KMS-11 (cell line): ENCODE results near the gene HOXC6.

ENCODE experiments used
- H2AFZ ChIP-seq: fragments of 200-600 bp; sonication (generic); 2 replicates; pipeline ENCODE4 v1.6.1; 2016; ENCODE audit warnings: antibody characterized with exemption, mixed run types, low read depth
- H3K27ac ChIP-seq: fragments of 200-600 bp; sonication (generic); 2 replicates; pipeline ENCODE4 v1.6.1; 2016; ENCODE audit warnings: mild to moderate bottlenecking, mixed run types
- H3K27me3 ChIP-seq: fragments of 200-600 bp; sonication (generic); 2 replicates; pipeline ENCODE4 v1.6.1; 2017; ENCODE audit warnings: mild to moderate bottlenecking, low read depth, mixed run types, moderate library complexity; ENCODE audit not compliant: insufficient read depth
- H3K36me3 ChIP-seq: fragments of 200-600 bp; sonication (generic); 2 replicates; pipeline ENCODE4 v1.6.1; 2017; ENCODE audit warnings: mild to moderate bottlenecking, mixed run types; ENCODE audit not compliant: insufficient read depth
- H3K4me1 ChIP-seq: fragments of 200-600 bp; sonication (generic); 2 replicates; pipeline ENCODE4 v1.6.1; 2016; ENCODE audit warnings: mild to moderate bottlenecking, low read depth, mixed run types; ENCODE audit not compliant: poor library complexity, severe bottlenecking
- H3K4me2 ChIP-seq: fragments of 200-600 bp; sonication (generic); 2 replicates; pipeline ENCODE4 v1.7.0; 2016; ENCODE audit warnings: mild to moderate bottlenecking, mixed run types
- H3K4me3 ChIP-seq: fragments of 200-600 bp; sonication (generic); IDR thresholded peaks from 2 replicates; pipeline ENCODE4 v1.6.1; 2017; ENCODE audit warnings: low read depth, low read length, mixed read lengths; ENCODE audit not compliant: insufficient read depth
- H3K79me2 ChIP-seq: fragments of 200-600 bp; sonication (generic); 2 replicates; pipeline ENCODE4 v1.6.1; 2016; ENCODE audit warnings: low read depth, mixed run types; ENCODE audit not compliant: insufficient read depth
- H3K9ac ChIP-seq: fragments of 200-600 bp; sonication (generic); 2 replicates; pipeline ENCODE4 v1.6.1; 2016; ENCODE audit warnings: mild to moderate bottlenecking, mixed run types
- H4K20me1 ChIP-seq: fragments of 200-600 bp; sonication (generic); 2 replicates; pipeline ENCODE4 v1.6.1; 2016; ENCODE audit warnings: mild to moderate bottlenecking, mixed run types; ENCODE audit not compliant: insufficient read depth
- CTCF ChIP-seq: fragments of 200-600 bp; sonication (generic); conservative IDR thresholded peaks from 2 replicates; pipeline ENCODE4 v1.6.1; 2017; ENCODE audit warnings: low read depth, mild to moderate bottlenecking, antibody characterized with exemption, low read length, moderate library complexity, mixed read lengths

The HOXC6 gene

GRCh38 chr12:54016051-54016450 is 12.2 kb upstream of the HOXC6 start:
- TF ChIP-seq CTCF: no peak
- Histone ChIP-seq H3K4me3 (no peak overlapping the region), H4K20me1 (no peaks in the 10 kb centered on the region), H3K4me2 (no peak overlapping the region), H3K27me3 (peaks cover 85% of the 10 kb centered on the region), H2AFZ (no peak overlapping the region), H3K79me2 (no peaks in the 10 kb centered on the region), H3K36me3 (no peaks in the 10 kb centered on the region), H3K4me1 (peaks cover 23% of the 10 kb centered on the region), H3K27ac (no peak overlapping the region), H3K9ac (no peak overlapping the region)

DNA sequence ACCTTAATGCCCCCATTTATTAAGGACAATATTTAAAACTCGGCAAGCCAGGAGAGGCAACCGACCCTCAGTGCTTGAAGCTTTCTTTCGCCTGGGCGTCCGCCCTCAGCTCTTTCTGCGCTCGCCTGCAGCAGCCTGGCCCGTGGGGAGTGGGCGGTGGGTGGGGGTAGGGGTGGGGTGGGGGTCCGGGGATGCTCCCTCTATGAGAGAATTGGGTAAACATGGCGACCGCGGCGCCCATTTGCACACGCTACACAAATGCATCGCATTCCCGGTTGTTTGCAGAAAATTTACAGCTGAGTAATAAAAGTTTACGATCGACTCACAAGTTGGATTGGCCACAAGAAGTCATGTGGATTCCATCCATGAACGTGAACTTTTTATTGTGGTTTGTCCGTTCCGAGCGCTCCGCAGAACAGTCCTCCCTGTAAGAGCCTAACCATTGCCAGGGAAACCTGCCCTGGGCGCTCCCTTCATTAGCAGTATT is 11.7 kb upstream of the HOXC6 start:
- Histone ChIP-seq H3K4me1 (peaks cover 18% of the 10 kb centered on the region), H3K4me3 (no peak overlapping the region), H3K9ac (no peak overlapping the region), H3K27ac (no peak overlapping the region), H4K20me1 (no peaks in the 10 kb centered on the region), H3K27me3 (peaks cover 85% of the 10 kb centered on the region), H3K4me2 (no peak overlapping the region), H3K36me3 (no peaks in the 10 kb centered on the region), H2AFZ (no peak overlapping the region), H3K79me2 (no peaks in the 10 kb centered on the region)
- TF ChIP-seq CTCF: no peak

DNA sequence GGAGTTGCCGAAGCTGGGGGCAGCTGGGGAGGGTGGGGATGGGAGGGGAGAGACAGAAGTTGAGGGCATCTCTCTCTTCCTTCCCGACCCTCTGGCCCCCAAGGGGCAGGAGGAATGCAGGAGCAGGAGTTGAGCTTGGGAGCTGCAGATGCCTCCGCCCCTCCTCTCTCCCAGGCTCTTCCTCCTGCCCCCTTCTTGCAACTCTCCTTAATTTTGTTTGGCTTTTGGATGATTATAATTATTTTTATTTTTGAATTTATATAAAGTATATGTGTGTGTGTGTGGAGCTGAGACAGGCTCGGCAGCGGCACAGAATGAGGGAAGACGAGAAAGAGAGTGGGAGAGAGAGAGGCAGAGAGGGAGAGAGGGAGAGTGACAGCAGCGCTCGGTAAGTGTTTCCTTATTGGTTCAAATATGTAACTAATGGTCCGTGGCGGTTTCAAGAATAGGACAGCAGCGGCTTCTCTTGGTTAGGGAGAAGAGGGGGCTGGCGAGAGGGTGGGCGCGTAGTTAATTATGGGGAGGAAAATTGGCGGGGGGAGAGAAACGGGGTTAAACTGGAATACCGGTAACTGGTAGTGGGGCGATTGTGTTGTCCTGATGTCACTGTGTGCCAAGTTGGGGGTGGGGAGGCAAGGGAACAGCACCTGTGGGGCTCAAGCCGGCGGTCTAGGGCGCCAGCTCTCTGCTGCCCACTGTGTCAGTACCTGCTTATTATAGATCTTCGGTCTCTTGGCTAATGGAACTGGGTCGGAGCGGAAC is 11.0 kb upstream of the HOXC6 start:
- Histone ChIP-seq H2AFZ (peak overlapping the region; percentile 99), H3K79me2 (no peaks in the 10 kb centered on the region), H3K4me3 (peak overlapping the region; percentile 41), H3K36me3 (no peaks in the 10 kb centered on the region), H3K4me1 (peaks cover 17% of the 10 kb centered on the region), H4K20me1 (no peaks in the 10 kb centered on the region), H3K27me3 (peaks cover 85% of the 10 kb centered on the region), H3K4me2 (peak overlapping the region; percentile 96), H3K9ac (peak overlapping the region; percentile 49; the same call in 1 of the 2 replicates), H3K27ac (no peak overlapping the region)
- peak; percentile 26; the same call in 1 of the 2 replicates for TF ChIP-seq CTCF

GRCh38 chr12:54017878-54018467 is 10.3 kb upstream of the HOXC6 start:
- Histone ChIP-seq H4K20me1 (no peaks in the 10 kb centered on the region), H2AFZ (peak overlapping the region; percentile 99), H3K27ac (no peak overlapping the region), H3K36me3 (no peaks in the 10 kb centered on the region), H3K4me2 (peak overlapping the region; percentile 96), H3K4me3 (peak overlapping the region; percentile 41), H3K4me1 (peaks cover 17% of the 10 kb centered on the region), H3K27me3 (peaks cover 85% of the 10 kb centered on the region), H3K79me2 (no peaks in the 10 kb centered on the region), H3K9ac (peak overlapping the region; percentile 49; the same call in 1 of the 2 replicates)
- TF ChIP-seq CTCF: no peak
